A673 (cell line): ENCODE measurements around the gene HBP1.

Source experiments
- EZH2 ChIP-seq: fragments of 200-600 bp; sonication (generic); IDR thresholded peaks from 2 replicates; pipeline ENCODE4 v1.6.1; 2017; ENCODE audit warnings: borderline replicate concordance, low read depth, mild to moderate bottlenecking, mixed read lengths, antibody characterized with exemption, low read length; ENCODE audit not compliant: poor library complexity, severe bottlenecking
- TF ChIP-seq, protein P1 (sequence below): fragments of 300-800, 200-600 bp; sonication (generic); conservative IDR thresholded peaks from 2 replicates; pipeline ENCODE4 v1.5.1; 2017; ENCODE audit warnings: low read depth, mild to moderate bottlenecking, antibody characterized with exemption, low read length, moderate library complexity, mixed read lengths

DNA sequence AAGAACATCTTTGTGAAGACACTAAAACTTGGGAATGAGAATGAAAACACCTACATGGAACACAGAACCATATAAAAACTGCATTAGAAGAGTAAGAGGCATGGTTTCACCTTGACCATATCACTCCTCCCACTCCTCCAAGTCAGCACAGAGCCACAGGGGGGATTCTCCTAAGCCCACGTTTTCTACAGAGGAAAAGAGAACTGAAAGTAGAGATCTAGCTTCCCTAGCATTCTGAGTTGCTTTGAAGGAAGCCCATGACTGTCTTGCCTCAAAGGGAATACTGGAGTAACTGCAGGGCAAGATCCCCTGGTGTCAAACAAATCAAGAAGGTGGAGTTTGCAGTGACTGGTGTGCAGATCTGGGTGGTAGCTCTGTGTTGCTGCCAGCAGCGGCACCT lies 43.9 kb downstream of the HBP1 start:
- TF ChIP-seq, protein P1, sequence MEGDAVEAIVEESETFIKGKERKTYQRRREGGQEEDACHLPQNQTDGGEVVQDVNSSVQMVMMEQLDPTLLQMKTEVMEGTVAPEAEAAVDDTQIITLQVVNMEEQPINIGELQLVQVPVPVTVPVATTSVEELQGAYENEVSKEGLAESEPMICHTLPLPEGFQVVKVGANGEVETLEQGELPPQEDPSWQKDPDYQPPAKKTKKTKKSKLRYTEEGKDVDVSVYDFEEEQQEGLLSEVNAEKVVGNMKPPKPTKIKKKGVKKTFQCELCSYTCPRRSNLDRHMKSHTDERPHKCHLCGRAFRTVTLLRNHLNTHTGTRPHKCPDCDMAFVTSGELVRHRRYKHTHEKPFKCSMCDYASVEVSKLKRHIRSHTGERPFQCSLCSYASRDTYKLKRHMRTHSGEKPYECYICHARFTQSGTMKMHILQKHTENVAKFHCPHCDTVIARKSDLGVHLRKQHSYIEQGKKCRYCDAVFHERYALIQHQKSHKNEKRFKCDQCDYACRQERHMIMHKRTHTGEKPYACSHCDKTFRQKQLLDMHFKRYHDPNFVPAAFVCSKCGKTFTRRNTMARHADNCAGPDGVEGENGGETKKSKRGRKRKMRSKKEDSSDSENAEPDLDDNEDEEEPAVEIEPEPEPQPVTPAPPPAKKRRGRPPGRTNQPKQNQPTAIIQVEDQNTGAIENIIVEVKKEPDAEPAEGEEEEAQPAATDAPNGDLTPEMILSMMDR, result no peak
- no peak for TF ChIP-seq EZH2
